GM18909 (cell line): Measurements from ENCODE around the gene CNTRL.

ENCODE experiments used
- ATAC-seq: cut with Tn5 transposase; IDR thresholded peaks from one replicate; pipeline ENCODE4 v1.9.1; 2021; ENCODE audit warnings: mild to moderate bottlenecking; ENCODE audit not compliant: unreplicated experiment, poor library complexity

The CNTRL gene

DNA sequence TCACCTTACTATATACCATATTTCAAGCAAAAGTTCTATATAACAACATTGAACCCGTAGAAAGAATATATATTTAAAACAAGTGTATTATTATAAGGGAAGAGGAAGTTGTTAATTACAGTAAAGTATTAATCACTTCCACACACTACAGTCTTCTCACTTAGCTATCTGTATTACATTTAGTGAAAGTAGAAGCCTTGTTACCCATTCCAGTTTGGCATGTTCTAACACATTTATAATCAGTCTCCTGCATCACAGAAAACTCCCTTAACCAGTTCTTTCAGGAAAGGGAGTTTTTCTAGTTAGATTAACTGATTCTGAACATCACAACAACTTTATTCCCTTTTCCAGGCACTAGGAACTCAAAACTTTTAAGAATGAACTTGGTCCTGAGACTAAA, 120.0 kb downstream of the CNTRL start:
- ATAC-seq = no peak

DNA sequence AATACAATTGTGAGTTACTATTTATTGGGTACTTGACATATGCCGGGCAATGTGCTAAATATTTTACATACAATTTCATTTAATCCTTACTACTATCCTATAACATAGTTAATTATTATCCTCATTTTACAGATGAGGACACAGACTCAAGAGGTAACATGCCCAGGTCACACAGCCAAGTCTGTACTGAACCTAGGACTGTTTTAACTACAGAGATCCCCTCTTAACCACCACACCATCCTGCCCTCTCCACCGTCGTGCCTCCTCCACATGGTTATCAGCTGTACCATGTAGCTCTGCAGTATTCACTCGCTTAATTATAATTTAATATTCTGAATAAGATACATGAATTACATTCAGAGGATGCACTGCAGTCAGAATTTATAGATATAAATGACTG, 121.6 kb downstream of the CNTRL start:
- ATAC-seq = peak; percentile 54

DNA sequence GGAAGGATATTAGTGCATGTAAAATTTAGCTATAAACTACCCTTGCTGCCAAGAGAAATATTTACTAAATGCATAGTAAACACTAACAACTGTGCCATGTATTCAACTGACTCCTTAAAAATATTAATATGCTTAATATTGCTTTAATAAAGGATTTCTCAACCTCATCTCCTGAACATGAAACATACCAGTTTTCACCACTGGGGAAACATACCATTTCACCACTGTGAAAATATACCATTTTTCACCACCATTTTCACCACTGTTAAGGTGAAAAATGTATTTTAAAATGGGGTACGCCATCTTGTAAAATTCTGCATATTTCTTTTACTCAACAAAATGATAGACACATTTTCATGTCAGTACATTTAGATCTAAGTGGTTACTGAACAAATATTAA, 122.4 kb downstream of the CNTRL start:
- no peak for ATAC-seq

DNA sequence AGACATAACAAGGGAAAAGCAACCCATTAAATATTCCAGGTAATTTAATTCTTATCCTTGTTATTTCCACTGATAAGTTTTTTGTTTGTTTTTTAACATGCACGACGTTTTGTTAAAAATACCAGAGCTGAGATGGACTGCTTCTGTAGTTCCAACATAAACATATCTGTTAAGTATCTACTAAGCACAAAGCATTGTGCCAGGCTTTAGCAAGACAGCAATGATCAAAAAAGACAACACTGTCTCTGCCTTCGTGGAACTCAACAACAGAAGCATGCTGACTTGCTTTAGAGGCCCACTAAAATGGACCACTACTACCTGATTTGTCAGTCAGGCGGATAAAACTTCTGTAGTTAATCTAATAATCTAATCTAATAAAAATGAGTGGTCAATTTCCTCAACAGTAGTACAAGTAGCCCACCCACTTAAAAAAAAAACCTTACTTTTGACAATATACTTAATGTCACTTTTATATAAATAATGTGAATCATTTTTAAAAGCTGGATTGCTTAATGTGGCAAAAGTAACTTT, 123.8 kb downstream of the CNTRL start:
- ATAC-seq = no peak

DNA sequence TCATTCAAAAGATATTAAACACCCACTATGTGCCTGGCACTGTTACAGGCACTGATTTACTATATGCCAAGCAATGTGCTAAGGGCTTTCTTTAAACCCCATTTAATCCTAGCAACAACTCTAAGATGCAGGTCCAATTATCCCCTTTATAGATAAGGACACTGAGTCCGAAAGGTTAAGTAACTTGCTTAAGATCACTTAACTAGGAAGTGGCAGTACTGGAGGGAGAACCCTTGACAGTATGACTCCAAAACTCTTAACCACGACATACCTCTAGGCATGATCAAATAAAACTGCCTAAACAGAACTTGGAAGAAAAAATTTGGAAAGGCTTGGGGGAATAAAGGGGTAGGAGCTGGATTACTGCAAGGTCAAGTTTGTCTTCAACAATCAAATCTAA, 125.2 kb downstream of the CNTRL start:
- ATAC-seq = no peak

DNA sequence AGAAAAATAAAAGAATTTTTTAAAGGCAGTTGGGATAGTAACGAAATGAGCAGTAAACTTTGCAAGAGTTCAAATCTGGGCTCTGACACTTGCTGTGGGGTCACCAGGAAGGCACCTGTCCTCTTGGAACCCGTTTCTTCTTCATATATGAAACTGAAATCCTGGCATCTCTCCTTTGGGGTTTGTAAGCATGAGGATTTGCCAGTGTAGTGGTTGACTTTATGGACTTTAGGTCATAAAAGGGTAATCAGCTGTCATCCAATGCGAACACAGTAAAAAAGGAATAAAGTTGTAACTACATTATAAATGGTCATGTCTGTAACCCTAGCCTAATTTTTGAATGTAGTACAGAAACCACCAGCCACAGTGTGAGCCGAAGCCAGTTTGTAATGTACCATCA, 125.6 kb downstream of the CNTRL start:
- ATAC-seq = no peak

DNA sequence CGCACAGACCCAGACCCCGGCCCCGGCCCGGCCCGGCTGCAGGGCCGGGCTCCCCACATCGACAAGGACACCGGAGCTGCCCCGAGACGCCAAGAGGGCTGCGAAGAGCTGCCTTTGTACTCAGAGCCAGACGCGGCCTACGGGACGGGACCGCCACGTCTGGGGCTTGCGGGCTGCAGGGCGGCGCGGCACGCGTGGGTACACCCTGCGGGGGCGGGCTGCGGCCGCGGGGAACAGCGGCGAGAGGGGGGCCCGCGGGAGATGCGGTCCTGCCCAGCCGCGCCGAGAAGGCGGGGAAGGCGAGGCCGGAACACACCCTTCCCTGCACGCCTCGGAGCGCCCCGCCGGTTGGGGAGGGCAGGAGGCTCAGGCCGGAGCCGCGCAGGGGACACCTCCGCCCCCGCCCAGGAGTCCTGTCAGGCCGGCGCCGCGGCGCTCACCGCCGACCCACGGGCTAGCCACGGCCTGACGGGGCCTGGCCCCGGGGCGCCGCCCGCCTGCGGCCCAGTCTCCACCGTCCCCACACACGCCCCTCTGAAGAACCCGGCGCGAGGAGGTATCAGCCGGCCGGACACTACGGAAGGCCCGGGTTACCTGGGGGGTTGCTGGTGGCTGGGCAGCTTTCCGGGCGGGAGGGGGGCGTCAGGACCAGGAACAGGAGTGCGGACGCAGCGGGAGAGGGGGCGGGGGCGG, 126.4 kb downstream of the CNTRL start:
- ATAC-seq = peak; percentile 27

DNA sequence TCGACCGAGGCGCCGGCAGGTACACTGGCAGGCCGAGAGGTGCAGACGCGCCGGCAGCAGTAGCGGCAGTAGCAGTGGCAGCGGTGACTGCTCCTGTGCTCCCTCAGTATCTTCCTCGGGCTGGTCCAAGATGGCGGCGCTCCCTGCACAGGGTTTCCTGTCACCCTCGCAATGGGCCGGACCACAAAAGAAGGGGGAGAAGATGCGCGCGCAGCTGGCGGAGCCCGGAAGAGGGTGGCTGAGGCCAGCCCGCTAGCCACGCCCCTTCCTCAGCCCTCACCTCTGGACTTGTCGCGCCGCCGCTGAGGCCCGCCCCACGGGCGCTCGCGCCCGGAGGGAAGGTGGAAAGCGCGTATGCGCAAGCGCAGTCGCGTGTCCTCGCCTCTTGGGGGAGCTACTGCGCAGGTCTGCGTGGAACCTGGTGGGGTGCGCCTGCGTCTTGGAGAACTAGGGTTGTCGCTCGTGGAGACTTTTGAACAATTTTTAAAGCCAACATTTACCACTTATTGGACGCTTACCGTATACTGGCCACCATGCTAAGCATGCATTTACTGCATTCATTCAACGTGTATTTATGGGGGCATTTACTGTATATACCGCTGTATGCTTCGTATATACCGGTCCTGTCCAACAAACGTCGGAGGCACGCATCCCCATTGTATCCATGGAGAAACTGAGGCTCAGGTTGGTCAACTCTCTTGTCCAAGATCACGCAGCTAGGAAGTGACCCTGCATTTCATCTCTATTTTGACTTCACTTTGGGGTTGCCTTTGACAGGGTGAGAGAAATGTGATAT, 127.2 kb downstream of the CNTRL start, which contains the start of gene RAB14:
RAB14 (minus strand) TSS at position 132 of the 796 bp plus-strand sequence. CDS start 8,457 bp downstream, outside the sequence.
- peak; percentile 84 for ATAC-seq

DNA sequence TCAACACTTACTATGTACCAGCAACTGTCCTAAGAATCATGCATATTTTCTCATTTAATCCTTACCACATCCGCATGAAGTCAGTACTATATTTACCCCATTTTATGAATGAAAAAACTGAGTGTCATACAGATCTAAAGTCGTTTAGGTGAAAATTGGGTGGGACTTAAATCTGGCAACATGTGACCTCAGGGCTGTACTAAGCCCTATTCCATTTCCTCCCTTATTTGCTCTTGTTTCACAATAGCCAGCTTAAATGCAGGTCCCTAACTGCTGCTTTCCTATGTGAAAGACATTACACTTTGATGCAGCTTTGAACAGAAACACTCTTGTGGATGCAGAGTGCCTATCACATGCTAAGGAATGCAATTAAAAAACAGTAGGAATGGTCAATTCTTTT, 129.4 kb downstream of the CNTRL start:
- ATAC-seq = no peak

DNA sequence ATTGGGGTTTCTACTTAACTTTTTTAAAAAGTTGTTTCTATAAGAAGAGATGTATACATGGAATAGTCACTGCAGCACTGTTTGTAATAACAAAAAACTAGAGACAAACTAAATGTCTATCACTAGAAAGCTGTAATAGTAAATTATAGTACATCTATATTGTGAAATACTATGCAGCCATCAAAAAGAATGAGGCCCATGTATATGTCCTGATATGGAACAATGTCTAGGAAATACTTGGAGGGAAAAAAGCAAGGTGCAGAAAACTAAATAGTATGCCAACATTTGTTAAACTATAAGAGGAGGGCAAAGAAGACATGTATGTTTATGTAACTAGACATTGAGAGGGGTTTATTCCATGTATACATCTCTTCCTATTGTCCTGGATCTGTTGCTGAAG, 129.9 kb downstream of the CNTRL start:
- ATAC-seq = no peak

DNA sequence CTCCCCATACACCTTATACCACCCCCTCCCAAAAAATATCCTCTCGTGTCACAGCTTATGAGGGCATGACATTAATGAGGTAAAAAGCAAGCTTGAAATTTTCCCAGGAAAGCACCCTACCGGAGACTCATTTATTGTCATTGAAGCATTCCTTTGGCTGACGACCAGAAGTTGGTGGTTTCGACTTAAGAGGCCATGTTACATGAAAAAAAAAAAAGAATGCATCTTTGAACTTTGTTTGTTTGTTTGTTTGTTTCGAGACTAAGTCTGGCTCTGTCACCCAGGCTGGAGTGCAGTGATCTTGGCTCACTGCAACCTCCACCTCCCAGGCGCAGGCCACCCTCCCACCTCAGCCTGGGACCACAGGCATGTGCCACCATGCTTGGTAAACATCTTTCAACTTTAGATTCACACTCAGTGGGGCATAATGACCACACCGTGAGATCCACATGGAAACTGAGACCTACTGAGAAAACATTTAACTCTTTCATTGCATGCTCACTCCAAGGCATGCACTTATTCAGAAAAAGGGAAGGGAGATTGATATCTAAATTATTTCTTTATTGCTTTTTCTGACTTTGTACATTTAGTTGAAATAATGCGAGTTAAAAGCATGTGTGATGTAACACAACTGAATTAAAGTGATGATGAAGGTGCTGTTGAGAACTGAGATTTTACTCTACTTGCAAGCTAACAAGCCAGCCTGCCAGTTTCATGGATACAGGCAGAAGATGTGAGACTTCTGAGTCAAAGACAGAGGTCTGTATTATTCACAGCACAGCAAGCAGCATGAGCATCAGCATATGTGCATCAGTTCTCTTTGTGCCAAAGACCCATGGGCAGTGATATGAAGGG, 132.0 kb downstream of the CNTRL start:
- peak; percentile 29 for ATAC-seq

DNA sequence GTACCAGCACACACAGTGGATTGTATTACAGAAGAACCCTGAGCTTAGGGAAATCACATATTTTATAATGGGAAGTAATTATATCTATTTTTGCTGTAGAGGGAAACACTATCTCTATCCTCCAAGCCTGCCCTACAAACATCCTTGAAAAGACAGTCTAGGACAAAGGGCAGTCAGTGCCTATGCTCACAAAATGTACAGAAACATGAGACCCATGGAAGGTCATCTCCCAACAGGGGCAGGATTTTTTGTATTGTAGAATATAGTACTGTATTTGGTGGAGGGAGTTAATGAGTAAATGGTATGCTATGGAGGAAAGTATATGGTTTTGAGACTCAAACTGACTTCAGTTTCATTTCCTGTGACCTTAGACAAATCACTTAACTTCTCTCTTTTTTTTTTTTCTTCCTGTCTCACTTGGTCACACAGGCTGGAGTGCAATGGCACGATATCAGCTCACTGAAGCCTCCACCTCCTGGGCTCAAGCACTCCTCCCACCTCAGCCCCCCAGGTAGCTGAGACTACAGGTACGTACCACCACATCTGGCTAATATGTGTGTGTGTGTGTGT, 132.7 kb downstream of the CNTRL start:
- ATAC-seq = peak; percentile 81

DNA sequence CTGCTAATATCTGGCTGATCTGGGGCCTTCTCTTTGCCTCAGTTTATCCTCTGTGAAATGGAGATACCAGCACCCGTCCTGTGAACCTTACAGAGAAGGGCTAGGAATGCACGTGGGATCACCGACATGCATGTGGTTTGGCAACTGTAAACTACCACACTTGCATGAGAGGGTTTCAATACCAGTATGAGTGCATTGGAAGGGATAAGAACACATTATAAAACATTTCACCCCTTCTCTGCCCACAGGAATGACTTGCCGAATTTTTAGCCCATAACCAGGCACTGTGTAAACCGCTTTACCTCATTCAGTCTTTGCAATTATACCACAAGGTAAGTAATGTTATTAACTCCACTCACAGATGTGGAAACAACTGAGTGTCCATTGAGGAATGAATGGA, 135.8 kb downstream of the CNTRL start:
- no peak for ATAC-seq

DNA sequence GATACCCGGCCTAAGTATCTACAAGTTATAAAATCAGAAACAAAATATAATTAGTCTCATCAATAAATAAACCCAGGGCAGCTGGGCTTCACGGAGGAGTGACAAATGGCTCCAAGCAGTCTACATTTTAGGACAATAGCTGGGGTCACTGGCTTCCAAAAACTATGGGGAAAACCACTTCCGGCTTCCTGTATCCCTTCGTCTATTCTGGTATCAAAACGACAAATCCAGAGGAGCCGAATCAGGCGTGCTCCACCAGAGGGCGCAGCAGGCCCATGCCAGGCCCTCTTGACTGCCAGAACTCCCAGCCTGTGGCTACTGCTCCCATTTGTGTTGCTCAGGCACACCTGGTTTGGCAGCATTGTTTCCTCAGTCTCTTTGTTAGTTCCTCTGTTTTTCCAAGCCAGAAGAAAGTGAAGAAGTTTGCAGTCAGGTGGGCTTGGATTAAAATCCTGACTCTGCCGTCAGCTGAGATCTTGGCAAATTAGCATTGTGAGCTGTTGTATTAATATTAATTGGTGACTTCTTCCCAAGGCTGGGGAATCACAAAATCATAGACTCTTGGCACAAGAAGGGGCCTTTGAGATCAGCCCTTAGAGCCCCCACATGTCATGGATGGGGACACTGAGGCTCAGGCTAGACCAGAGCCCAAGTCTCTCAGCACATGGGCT, 138.5 kb downstream of the CNTRL start:
- ATAC-seq = peak; percentile 61

DNA sequence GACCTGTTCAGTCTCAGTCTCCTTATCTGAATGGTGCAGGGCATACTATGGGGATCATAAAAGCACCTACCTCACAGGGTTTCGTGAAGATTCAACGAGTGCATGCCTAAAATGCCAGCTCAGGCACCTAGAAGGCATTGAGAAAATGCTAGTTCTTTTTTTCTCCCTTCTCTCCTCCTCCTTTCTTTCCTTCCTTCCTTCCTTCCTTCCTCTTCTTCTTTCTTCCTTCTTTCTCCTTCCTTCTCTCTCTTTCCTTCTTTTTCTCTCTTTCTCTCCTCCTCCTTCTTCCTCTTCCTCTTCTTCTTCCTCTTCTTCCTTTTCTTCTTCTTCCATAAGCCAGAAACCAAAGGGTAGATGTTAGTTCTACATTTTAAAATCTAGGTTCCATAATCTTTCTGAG, 139.2 kb downstream of the CNTRL start:
- no peak for ATAC-seq

DNA sequence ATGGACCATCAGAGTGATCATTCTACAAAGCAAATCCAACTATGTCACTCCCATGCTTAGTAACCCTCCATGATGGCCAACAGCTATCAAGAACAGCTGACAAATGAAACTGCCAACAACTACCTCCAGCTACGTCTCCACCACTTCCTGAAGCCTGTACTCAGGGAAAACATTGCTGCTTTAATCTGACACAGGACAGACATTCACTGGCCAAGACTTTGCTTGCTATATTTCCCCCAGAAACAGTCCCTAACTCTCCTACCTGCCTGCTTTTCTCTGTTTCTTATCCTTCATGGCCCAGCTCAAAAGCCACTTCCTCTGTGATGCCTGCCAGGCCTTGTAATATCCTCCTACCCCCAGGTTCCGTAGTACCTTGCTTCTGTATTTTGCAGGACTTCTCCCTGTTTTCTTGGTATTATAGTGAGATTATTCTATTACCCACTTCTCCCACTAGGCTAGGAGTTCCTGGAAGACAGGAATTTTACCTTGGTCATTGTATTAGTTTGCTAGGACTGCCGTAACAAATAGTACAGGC, 141.6 kb downstream of the CNTRL start:
- ATAC-seq = no peak

DNA sequence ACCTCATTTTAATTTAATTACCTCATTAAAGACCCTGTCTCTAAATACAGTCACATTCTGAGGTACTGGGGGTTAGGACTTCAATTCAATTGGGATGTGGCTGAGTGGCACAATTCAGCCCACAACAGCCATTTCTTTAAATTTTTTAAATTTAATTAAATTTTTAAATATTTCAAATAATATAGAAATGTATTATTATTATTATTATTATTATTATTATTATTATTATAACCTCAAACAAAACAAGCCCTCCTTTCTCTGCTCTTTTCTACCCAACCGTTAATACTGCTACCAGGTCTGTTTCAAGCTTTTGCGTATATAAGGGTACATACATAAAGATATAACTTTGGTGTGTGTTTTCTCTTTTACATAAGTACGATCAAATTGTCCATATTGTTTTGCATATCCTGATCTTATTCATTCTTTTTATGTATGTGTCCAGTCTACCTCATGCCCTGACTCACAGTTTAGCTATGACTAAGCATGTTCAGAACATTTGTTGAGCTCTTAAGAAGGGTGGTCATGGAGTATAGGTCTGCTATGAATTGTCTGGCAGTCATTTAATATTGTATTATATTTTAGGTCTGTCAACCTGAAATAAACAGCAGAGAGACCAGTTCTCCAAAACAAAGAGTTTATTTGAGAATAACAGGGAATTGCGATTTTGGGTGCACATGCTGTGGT, 143.0 kb downstream of the CNTRL start:
- no peak for ATAC-seq

DNA sequence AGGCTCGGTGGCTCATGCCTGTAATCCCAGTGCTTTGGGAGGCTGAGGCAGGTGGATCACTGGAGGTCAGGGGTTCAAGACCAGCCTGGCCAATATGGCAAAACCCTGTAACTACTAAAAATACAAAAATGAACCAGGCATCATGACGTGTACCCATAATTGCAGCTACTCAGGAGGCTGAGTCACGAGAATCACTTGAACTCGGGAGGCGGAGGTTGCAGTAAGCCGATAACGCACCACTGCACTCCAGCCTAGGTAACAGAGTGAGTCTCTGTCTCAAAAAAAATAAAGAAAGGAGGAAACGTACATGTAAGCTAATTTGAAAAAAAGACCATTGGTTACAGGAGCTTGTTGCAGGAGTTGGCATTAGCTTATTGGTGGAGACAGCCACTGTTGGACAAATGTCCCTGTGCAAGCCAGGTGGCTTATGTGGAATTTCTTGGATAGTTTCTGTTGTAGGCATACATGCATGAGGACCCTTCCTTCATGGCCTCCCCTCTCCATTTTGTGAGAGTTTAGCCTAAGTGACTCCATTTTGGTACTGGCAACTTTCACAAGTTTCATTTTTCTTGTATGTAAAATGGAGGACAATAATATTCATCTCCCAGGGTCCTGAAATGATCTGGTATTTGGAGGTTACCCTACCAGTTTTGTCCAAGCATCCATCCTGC, 143.7 kb downstream of the CNTRL start:
- no peak for ATAC-seq
